HG03097 (cell line): Measurements from ENCODE around the gene TPH1.
"Not testable (repeated sequence)": the region's sequence is repeated elsewhere in the genome, so short reads cannot be mapped to it uniquely, and the experiment has no call there.

Experiments used
- ATAC-seq: cut with Tn5 transposase; IDR thresholded peaks from one replicate; pipeline ENCODE4 v1.9.1; 2021; ENCODE audit not compliant: unreplicated experiment, low FRiP score

TPH1 gene

DNA sequence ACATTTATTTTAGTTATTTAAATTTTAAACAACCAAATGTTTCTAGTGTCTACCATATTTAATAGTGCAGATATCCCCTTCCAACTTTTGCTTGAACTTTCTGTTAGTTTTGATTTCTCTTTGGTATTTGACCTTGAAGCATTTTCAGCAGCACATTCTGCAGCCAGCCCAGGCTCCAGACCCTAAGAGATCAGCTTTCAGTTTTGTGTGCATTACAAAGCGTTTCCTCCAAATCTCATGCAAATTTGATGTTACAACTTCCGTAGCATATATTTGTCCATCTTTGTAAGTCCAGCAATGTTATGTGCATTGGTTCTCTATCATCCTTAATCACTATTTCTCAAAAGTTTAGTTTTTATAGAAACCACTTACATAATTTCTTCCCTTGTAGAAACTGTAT, 18.6 kb downstream of the TPH1 start:
- ATAC-seq, result no peak

- no peak for ATAC-seq
Measured at GRCh38 chr11:18022419-18022818, 23.6 kb downstream of the TPH1 start.

GRCh38 chr11:18019650-18020049, 26.4 kb downstream of the TPH1 start:
- no peak for ATAC-seq

DNA sequence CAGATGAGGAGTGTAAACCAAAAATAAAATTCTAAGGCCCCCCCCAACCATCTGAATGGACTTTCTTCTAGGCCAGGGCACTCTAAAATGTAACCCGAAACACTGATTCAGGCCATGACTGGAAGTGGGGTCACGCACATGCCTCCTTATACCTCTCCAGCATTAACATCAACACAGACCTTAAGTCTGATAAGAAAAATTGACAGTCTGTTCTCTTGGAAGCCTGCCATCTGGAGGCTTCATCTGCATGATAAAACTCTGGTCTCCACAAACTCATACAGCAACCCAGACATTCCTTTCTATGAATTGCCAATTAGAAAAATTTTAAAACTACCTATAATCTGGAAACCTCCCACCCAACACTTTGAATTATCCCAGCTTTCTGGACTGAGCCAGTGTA, 29.3 kb downstream of the TPH1 start:
- no peak for ATAC-seq

DNA sequence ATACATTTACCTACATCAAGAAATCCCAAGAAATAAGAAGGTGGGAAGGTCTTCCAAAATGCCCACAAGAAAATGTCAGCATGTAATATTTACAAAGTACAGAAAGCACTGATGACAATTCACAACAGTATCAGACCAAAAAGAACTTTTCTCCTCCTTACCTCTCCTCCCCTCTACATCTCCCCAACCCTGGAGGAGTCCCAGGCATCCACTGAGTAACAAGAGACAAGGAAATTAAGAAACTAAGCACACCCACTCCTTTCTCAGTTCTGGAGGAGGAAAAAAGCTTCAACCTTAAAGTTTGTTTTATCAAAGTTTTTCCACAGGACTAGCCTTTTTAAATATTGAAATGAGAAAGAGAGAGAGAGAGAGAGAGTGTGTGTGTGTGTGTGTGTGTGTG, 31.2 kb downstream of the TPH1 start:
- no peak for ATAC-seq

- no peak for ATAC-seq
Measured at GRCh38 chr11:18013790-18014507, 32.1 kb downstream of the TPH1 start.

DNA sequence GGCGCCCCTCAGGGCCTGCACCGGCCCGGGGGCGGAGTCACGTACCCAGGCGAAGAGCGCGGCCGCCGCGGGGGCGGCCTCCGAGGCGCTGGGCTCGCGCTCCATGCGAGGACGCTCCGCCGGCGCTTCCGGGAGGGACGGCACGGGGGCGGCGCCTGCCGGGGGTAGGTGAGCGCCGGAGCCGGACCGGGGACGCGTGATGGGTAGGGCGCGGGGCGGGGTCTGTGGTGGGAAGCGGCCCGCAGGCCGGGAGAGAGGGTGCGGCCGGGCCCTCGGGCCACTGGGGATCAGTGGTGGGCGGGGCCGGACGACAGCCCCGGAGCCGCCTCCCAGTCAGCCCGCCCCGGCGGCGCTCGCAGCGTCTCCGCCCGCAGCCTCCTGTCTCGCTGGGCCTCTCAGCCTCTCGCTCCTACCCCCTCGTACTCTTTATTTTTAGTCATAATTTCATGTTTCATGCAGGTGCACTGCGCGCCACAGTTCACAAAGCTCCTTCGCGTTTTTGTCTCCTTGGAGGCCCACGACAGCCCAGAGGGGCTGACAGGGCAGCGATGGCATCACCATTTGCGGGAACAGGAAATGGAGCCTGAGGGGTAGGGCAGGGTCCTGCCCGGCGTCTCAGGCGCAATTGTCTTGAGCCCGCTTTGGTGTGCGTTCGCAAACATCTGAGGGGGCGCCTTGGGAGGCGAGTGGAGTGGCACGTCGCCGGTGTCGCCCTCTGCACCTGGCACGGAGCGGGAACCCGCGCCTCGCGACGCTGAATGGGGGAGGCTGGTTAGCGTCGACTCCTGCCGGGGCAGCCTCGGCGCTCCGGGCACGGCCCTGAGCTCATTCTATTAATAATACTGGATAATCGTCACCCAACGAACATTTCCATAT, 32.9 kb downstream of the TPH1 start, which contains the start of gene SERGEF:
Gene SERGEF (minus strand): TSS at position 142 of the 876 bp plus-strand sequence. CDS start 37 bp downstream, at position 105.
- ATAC-seq, result peak; percentile 93

DNA sequence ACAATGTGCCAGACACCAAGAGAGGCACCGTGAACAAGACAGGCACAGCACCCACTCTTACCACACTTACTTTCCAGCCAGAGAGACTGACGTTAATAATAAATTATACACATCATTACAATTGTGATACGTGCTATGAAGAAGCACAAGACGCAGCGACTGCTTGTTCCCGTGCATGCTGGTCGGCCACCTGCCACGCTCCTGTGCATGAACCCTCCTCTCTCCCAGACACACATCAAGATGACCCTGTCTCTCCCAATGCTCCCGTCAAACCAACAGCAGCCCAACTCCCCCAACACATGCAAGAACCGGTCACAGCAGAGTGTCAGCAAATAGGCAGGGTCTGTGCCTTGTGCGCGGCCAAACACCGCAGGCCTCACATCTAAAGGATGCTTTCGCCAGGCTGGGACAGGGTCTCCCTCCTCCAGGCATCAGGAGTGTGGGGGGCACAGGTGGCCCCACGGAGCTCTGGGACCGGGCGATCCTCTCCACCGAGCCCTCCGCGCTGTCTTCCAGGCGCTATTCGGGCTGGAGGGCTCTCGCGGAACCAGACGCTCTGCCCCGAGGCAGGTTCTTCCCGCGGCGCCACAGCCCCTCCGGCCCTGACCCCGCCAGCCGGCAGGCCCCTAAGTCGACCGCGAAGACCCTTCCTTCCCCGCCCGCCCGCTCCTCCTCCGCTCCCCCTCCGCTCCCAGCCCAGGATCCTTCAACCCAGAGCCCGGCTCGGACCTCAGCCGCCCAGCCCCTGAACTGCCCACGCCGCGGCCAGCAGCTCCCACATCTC, 33.8 kb downstream of the TPH1 start:
- ATAC-seq, result no peak

DNA sequence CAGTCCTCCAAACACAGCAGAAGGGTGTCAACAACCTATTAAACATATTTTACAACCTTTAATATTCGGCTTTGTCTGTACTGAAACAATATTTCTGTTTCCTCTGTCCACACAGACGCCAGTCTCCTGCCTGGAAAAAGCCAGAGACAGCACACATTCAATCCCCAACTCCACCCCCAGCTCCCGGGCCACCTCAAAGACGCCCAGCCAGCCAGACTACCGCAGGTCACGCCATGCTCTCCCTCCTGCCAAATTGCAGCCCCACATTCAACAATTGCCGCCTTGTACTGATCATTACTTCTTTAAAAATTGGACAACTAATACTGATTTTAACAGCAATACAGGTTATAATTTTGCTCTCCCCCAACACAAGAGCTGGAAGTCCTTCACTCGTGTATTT, 34.4 kb downstream of the TPH1 start:
- ATAC-seq, result no peak

GRCh38 chr11:18010977-18011586, 35.0 kb downstream of the TPH1 start:
- ATAC-seq, result no peak

DNA sequence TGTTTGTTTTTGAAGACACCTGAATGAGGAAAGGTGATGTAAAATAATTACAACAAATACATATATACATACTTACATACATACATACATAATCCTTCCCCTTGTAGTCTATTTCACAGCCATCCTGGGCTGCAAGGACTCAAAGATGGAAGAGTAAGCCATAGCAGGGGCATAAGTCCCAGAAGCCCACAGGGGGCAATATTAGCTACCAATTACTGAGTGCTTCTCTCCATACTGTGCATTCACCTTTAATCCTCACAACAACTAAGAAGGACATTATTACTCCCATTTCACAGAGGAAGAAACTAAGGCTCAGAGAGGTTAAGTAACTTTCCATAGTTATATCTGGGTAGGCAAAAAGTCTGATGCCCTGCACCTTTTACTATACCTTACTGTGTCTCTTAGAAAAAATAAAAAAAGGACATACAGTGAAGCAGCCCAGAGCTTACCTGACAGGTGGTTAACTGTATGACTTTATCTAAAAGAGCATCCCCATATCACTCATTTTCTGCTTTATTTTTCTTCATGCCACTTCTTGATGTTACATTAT, 35.9 kb downstream of the TPH1 start:
- ATAC-seq, result no peak

GRCh38 chr11:18005376-18006129, 40.5 kb downstream of the TPH1 start:
- ATAC-seq, result no peak

DNA sequence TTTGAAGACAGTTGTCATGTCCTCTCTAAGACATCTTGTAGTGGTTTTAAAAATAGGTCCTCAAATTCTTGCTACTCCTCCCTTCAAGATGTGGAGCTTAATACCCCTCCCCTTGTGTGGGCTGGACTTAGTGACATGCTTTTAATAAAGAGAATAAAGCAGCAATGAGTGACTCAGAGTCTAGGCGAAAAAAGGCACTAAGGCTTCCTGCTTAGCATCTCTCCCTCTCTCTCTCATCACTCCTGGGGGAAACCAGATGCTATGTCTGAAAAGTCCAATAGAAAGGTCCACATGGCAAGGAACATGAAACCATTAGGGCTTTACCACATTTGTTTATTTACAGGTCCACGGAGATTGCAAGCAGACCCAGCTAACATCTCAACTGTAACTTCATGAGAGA, 44.9 kb downstream of the TPH1 start:
- ATAC-seq, result no peak

DNA sequence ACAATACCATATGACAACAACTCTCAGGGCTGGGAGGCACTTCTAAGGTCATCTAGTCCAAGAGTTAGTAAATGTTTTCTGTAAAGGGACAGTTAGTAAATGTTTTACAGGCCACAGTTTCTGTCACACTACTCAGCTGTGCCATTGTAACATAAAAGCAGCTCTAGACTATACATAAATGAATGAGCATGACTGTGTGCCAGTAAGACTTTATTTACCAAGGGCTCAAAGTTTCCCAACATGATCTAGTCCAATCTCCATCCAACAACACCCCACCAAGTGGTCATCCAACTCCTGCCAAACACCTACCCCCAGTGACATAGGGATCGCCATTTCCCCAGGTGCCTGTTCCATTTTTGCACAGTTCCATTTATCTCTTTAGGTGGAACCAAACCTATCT, 45.3 kb downstream of the TPH1 start:
- peak; percentile 77 for ATAC-seq

DNA sequence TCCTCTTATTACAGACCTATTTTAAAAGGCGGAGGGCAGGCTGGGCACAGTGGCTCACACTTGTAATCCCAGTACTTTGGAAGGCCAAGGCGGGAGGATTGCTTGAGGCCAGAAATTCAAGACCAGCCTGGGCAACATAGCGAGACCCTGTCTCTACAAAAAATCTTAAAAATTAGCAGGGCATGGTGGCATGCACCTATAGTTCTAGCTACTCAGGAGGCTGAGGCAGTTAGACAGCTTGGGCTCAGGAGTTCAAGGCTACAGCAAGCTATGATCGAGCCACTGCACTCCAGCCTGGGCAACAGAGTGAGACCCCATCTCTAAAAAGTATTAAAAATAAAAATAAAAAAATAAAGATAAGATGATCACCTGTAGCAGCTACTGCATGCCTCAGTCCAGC, 45.9 kb downstream of the TPH1 start:
- not testable (repeated sequence) for ATAC-seq
